ENCODE measurements around the gene MDFIC. TPM values are rescaled to one million over a fixed set of nuclear protein-coding genes. Genes with fewer than 3 reads are reported as not detected.

The MDFIC gene
- total RNA-seq, 1 donor from 2014 or later = 16.6 TPM

GRCh38 chr7:115032715-115033703 is 111.1 kb downstream of the MDFIC start:
- DNase-seq (ENCODE audit: extremely low read depth, low read depth, low spot score) = no peak

- DNase-seq (ENCODE audit: extremely low read depth, low read depth, low spot score) = no peak
Observed at GRCh38 chr7:115033917-115034459, 112.1 kb downstream of the MDFIC start.

- no peak for DNase-seq (ENCODE audit: extremely low read depth, low read depth, low spot score)
Observed at GRCh38 chr7:115034515-115034914, 112.6 kb downstream of the MDFIC start.

GRCh38 chr7:115037128-115037802 is 115.4 kb downstream of the MDFIC start:
- DNase-seq (ENCODE audit: extremely low read depth, low read depth, low spot score) = no peak

GRCh38 chr7:115038158-115038557 is 116.3 kb downstream of the MDFIC start:
- DNase-seq (ENCODE audit: extremely low read depth, low read depth, low spot score) = no peak

- no peak for DNase-seq (ENCODE audit: extremely low read depth, low read depth, low spot score)
Observed at GRCh38 chr7:115040057-115040456, 118.2 kb downstream of the MDFIC start.

GRCh38 chr7:115040495-115040894 is 118.6 kb downstream of the MDFIC start:
- DNase-seq (ENCODE audit: extremely low read depth, low read depth, low spot score) = no peak

GRCh38 chr7:115042596-115042995 is 120.7 kb downstream of the MDFIC start:
- DNase-seq (ENCODE audit: extremely low read depth, low read depth, low spot score) = no peak

- no peak for DNase-seq (ENCODE audit: extremely low read depth, low read depth, low spot score)
Observed at GRCh38 chr7:115043605-115044004, 121.7 kb downstream of the MDFIC start.

- DNase-seq (ENCODE audit: extremely low read depth, low read depth, low spot score) = no peak
Observed at GRCh38 chr7:115044224-115044623, 122.3 kb downstream of the MDFIC start.

GRCh38 chr7:115047958-115048720 is 126.2 kb downstream of the MDFIC start:
- DNase-seq (ENCODE audit: extremely low read depth, low read depth, low spot score) = peak; percentile 57

GRCh38 chr7:115052706-115053105 is 130.8 kb downstream of the MDFIC start:
- DNase-seq (ENCODE audit: extremely low read depth, low read depth, low spot score) = no peak

GRCh38 chr7:115054478-115055065 is 132.7 kb downstream of the MDFIC start:
- no peak for DNase-seq (ENCODE audit: extremely low read depth, low read depth, low spot score)

GRCh38 chr7:115056019-115056418 is 134.1 kb downstream of the MDFIC start:
- DNase-seq (ENCODE audit: extremely low read depth, low read depth, low spot score) = no peak

GRCh38 chr7:115058726-115059125 is 136.8 kb downstream of the MDFIC start:
- DNase-seq (ENCODE audit: extremely low read depth, low read depth, low spot score) = no peak

- no peak for DNase-seq (ENCODE audit: extremely low read depth, low read depth, low spot score)
Observed at GRCh38 chr7:115059321-115059720, 137.4 kb downstream of the MDFIC start.

GRCh38 chr7:115060095-115060870 is 138.4 kb downstream of the MDFIC start:
- no peak for DNase-seq (ENCODE audit: extremely low read depth, low read depth, low spot score)

- no peak for DNase-seq (ENCODE audit: extremely low read depth, low read depth, low spot score)
Observed at GRCh38 chr7:115066050-115066449, 144.2 kb downstream of the MDFIC start.

- no peak for DNase-seq (ENCODE audit: extremely low read depth, low read depth, low spot score)
Observed at GRCh38 chr7:115066634-115067033, 144.7 kb downstream of the MDFIC start.

GRCh38 chr7:115068220-115068619 is 146.3 kb downstream of the MDFIC start:
- no peak for DNase-seq (ENCODE audit: extremely low read depth, low read depth, low spot score)
